Adrenal gland (tissue), 5 donors: Measurements from ENCODE around the gene HAUS3.

ENCODE experiments used
- CTCF ChIP-seq, 6 experiments: fragments of 450-650 bp in 4 of 6; fragments of 200-600 bp in 2 of 6; sonication (generic) in 1 of 6; IDR thresholded peaks; 1 replicate in 5 of 6; 2 replicates in 1 of 6; pipeline versions ENCODE4 v1.5.1 to v1.8.0; 2016 to 2021; ENCODE audit warnings: antibody characterized with exemption in 6 of 6, mild to moderate bottlenecking in 2 of 6, moderate library complexity in 1 of 6
- POLR2A ChIP-seq, 2 donors: fragments of 450-650 bp; IDR thresholded peaks; one replicate each; pipeline ENCODE4 v1.6.1; 2017; ENCODE audit warnings: antibody characterized with exemption in 2 of 2, mild to moderate bottlenecking in 2 of 2, moderate library complexity in 1 of 2
- donor health status: DM: no; HTN: no; CAD: no.

GRCh38 chr4:2231082-2231481 lies 10.8 kb downstream of the HAUS3 start:
- no peak for TF ChIP-seq CTCF (IDR thresholded peaks at IDR 0.05)
- no peak for TF ChIP-seq POLR2A (IDR thresholded peaks at IDR 0.05)
